MCF 10A (cell line): ENCODE results near the gene PNN. TPM values are rescaled to one million over a fixed set of nuclear protein-coding genes. Genes with fewer than 3 reads are reported as not detected.
"Not testable (repeated sequence)": the region's sequence is repeated elsewhere in the genome, so short reads cannot be mapped to it uniquely, and the experiment has no call there.

Experiments used
- BruUV-seq: library from RNA; stranded (reverse); fragments of 400-500 nt; replicated peaks from 2 replicates; lab custom pipeline; 2021; lab: Mats Ljungman, UMichigan
- CTCF ChIA-PET: fragments of 300-600 bp; sonication (Branson Sonifier 250); formaldehyde crosslinking; extraction: SDS; loops from one replicate; lab custom pipeline; 2021; ENCODE audit warnings: antibody characterized with exemption, inconsistent platforms; lab: Yijun Ruan, JAX
- POLR2A ChIA-PET: fragments of 300-600, 350-650 bp; sonication (Branson Sonifier 250); formaldehyde crosslinking; extraction: SDS; loops from one replicate; lab custom pipeline; 2020; ENCODE audit warnings: antibody characterized with exemption, inconsistent platforms; lab: Yijun Ruan, JAX
- DNase-seq: peaks from one replicate; pipeline ENCODE4 v3.0.0-alpha.2; 2018; ENCODE audit not compliant: unreplicated experiment
- H3K27ac Mint-ChIP-seq: one replicate; pipeline ENCODE4 v1.8.0; 2022; ENCODE audit warnings: mild to moderate bottlenecking, low read depth, mixed read lengths; ENCODE audit not compliant: unreplicated experiment
- H3K27me3 Mint-ChIP-seq: one replicate; pipeline ENCODE4 v1.8.0; 2022; ENCODE audit warnings: mixed read lengths; ENCODE audit not compliant: insufficient read depth, unreplicated experiment
- H3K36me3 Mint-ChIP-seq: one replicate; pipeline ENCODE4 v1.8.0; 2022; ENCODE audit warnings: mild to moderate bottlenecking, moderate library complexity, mixed read lengths; ENCODE audit not compliant: insufficient read depth, unreplicated experiment
- H3K4me1 Mint-ChIP-seq: one replicate; pipeline ENCODE4 v1.8.0; 2022; ENCODE audit warnings: mixed read lengths; ENCODE audit not compliant: insufficient read depth, unreplicated experiment
- H3K4me3 Mint-ChIP-seq: one replicate; pipeline ENCODE4 v1.8.0; 2022; ENCODE audit warnings: mild to moderate bottlenecking, moderate library complexity, mixed read lengths; ENCODE audit not compliant: unreplicated experiment
- H3K9me3 Mint-ChIP-seq: one replicate; pipeline ENCODE4 v1.8.0; 2022; ENCODE audit warnings: mixed read lengths; ENCODE audit not compliant: unreplicated experiment
- CTCF ChIP-seq: fragments of 200-600 bp; IDR thresholded peaks from one replicate; pipeline ENCODE4 v1.8.0; 2022; ENCODE audit warnings: antibody characterized with exemption, mild to moderate bottlenecking; ENCODE audit not compliant: unreplicated experiment
- intact Hi-C: fragments of 100-400 bp; cut with micrococcal nuclease; formaldehyde crosslinking; loops from 2 replicates; pipeline ENCODE4 v1.14.1; 2022
- total RNA-seq: library from RNA; stranded (reverse); gene quantifications from 2 replicates; pipeline ENCODE4 v1.2.3, GENCODE V29; 2022

PNN gene
- total RNA-seq, 1 experiment from 2014 or later = 96.7 TPM

DNA sequence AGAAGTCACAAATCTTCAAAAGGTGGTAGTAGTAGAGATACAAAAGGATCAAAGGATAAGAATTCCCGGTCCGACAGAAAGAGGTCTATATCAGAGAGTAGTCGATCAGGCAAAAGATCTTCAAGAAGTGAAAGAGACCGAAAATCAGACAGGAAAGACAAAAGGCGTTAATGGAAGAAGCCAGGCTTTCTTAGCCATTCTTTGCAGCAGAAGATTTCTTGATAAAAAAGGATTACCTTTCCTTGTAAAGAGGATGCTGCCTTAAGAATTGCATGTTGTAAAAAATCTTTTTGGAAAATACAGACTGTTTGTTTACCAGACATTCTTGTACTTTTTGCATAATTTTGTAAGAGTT, 6.6 kb downstream of the PNN start:
- POLR2A ChIA-PET = interaction anchor here (2.1 kb wide), 1 partner anchor 12 kb away, joined by 8 read pairs; the partner anchor contains the start of gene TRAPPC6B
- BruUV-seq = no TSS peak
- no peak overlapping the region for H3K4me3 Mint-ChIP-seq
- CTCF ChIA-PET = no interaction called here
- no peak for DNase-seq
- TF ChIP-seq CTCF = no peak
- no peak overlapping the region for H3K27ac Mint-ChIP-seq
- no peaks in the 10 kb centered on the region for H3K9me3 Mint-ChIP-seq
- peaks cover 11% of the 10 kb centered on the region for H3K4me1 Mint-ChIP-seq
- H3K36me3 Mint-ChIP-seq = no peaks in the 10 kb centered on the region
- H3K27me3 Mint-ChIP-seq = no peaks in the 10 kb centered on the region
- intact Hi-C loops = no loop called here

DNA sequence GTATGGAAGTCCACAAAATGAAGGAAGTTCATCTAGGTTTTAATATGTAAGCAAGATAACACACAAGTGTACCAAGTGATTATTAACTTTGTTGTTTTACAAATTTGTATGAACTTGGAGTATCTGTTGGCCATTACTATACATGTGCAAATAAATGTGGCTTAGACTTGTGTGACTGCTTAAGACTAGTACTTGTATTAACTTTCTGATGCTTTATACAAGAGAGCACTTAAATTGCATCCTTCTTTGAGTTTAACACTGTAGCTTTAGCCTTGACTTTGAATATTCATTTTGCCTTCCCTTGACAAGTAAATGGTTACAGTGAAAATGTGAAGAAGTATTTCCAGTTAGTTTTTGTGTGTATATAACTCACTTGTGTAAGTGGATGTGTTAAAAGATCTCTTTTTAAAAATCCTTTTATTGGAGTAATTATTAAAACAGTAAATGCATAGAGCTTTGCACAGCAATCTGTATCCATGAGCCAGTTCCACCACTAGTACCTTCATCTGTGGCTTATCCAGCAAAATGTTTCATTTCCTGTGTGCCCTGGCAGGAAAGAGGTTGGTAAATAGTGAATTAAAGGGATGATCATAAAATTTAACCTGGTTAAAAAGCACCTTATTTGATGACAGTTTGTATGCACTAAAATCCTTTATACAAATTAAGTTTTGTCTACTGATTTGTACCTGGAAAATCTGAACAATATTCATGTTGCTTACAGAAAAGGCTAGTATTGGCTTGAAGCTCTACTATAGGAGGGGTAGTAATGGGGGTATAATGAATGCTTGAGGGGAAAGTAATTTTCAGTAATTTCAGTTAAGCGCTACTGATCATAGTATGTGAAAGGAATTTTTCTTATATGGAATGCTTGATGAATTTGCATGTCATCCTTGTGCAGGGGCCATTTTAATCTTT, 8.0 kb downstream of the PNN start:
- DNase-seq = no peak
- CTCF ChIA-PET = no interaction called here
- POLR2A ChIA-PET = interaction anchor here (0.6 kb wide), 1 partner anchor 83 kb away, joined by 3 read pairs; no protein-coding TSS in a partner anchor

GRCh38 chr14:39183685-39184003, 8.6 kb downstream of the PNN start:
- CTCF ChIA-PET, H3K4me3 Mint-ChIP-seq, H3K27me3 Mint-ChIP-seq, H3K36me3 Mint-ChIP-seq, BruUV-seq, H3K9me3 Mint-ChIP-seq, DNase-seq, intact Hi-C loops, H3K27ac Mint-ChIP-seq: not testable (repeated sequence)
- POLR2A ChIA-PET = interaction anchor here (1.0 to 2.9 kb wide), 2 partner anchors 13 to 20 kb away, joined by 3 to 12 read pairs; partner anchors contain the start of gene TRAPPC6B
- peaks cover 19% of the 10 kb centered on the region for H3K4me1 Mint-ChIP-seq

More for the DNA sequence above, 8.0 kb downstream of the PNN start:
- H3K4me3 Mint-ChIP-seq = no peak overlapping the region
- no peak overlapping the region for H3K27ac Mint-ChIP-seq
- intact Hi-C loops = no loop called here
- TF ChIP-seq CTCF = no peak
- no peaks in the 10 kb centered on the region for H3K36me3 Mint-ChIP-seq
- H3K9me3 Mint-ChIP-seq = no peaks in the 10 kb centered on the region
- H3K4me1 Mint-ChIP-seq = peaks cover 14% of the 10 kb centered on the region
- no TSS peak for BruUV-seq
- no peaks in the 10 kb centered on the region for H3K27me3 Mint-ChIP-seq

- ChIA-PET CTCF (no interaction called here), POLR2A (interaction anchor here (0.8 to 2.9 kb wide), 7 partner anchors 8 to 84 kb away, joined by 3 to 12 read pairs (median 7); partner anchors contain the start of genes GEMIN2, PNN and TRAPPC6B)
- TF ChIP-seq CTCF = no peak
- Mint-ChIP-seq H3K27ac (no peak overlapping the region), H3K27me3 (no peaks in the 10 kb centered on the region), H3K9me3 (no peaks in the 10 kb centered on the region), H3K36me3 (peaks cover 2% of the 10 kb centered on the region), H3K4me1 (peaks cover 19% of the 10 kb centered on the region), H3K4me3 (no peak overlapping the region)
- intact Hi-C loops = loop anchor here (5.0 kb wide), 1 partner anchor 83 kb away; no protein-coding TSS in a partner anchor
- no TSS peak for BruUV-seq
- no peak for DNase-seq
Measured at GRCh38 chr14:39184628-39185255, 9.7 kb downstream of the PNN start.
